NCI-H69 (cell line): ENCODE results near the gene DTX1.
"Not testable (repeated sequence)": the region's sequence is repeated elsewhere in the genome, so short reads cannot be mapped to it uniquely, and the experiment has no call there.

Experiments used
- DNase-seq: peaks from one replicate; lab custom pipeline; 2025; lab: John Stamatoyannopoulos, UW

DTX1 gene

GRCh38 chr12:113136990-113137511 is 80.5 kb downstream of the DTX1 start:
- no peak for DNase-seq

GRCh38 chr12:113137861-113138783 is 81.6 kb downstream of the DTX1 start:
- DNase-seq, result no peak

GRCh38 chr12:113138826-113139225 is 82.3 kb downstream of the DTX1 start:
- DNase-seq, result no peak

GRCh38 chr12:113140706-113141105 is 84.2 kb downstream of the DTX1 start:
- DNase-seq, result no peak

GRCh38 chr12:113141716-113142115 is 85.2 kb downstream of the DTX1 start:
- not testable (repeated sequence) for DNase-seq

- DNase-seq, result peak; percentile 22
Measured at GRCh38 chr12:113142173-113142885, 85.8 kb downstream of the DTX1 start.

- DNase-seq, result no peak
Measured at GRCh38 chr12:113142886-113143332, 86.4 kb downstream of the DTX1 start.

GRCh38 chr12:113143959-113144358 is 87.4 kb downstream of the DTX1 start:
- no peak for DNase-seq

DNA sequence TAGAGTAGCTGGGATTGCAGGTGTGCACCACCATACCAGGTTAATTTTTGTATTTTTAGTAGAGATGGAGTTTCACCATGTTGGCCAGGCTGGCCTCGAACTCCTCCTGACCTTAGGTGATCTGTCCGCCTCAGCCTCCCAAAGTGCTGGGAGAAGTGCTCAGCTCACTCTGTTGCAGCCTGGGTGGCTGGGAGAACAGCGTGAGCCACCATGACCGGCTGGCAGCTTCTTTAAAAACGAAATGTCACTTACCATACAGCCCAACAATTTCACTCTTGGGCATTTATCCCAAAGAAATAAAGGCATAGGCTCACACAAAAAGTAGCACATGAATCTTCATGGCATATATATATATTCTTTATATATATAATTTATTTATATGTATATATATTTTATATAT is 88.3 kb downstream of the DTX1 start:
- no peak for DNase-seq

GRCh38 chr12:113145720-113146551 is 89.4 kb downstream of the DTX1 start:
- DNase-seq, result no peak

GRCh38 chr12:113146999-113147398 is 90.5 kb downstream of the DTX1 start:
- DNase-seq, result no peak
